Measurements from ENCODE around the gene PARD3.
"Not testable (repeated sequence)": the region's sequence is repeated elsewhere in the genome, so short reads cannot be mapped to it uniquely, and the experiment has no call there.

The PARD3 gene

GRCh38 chr10:34364253-34365037, 450.7 kb downstream of the PARD3 start:
- DNase-seq: no peak

- DNase-seq: no peak
These were observed 454.1 kb downstream of the PARD3 start for GRCh38 chr10:34360984-34361383.

GRCh38 chr10:34359435-34359813, 455.7 kb downstream of the PARD3 start:
- no peak for DNase-seq

DNA sequence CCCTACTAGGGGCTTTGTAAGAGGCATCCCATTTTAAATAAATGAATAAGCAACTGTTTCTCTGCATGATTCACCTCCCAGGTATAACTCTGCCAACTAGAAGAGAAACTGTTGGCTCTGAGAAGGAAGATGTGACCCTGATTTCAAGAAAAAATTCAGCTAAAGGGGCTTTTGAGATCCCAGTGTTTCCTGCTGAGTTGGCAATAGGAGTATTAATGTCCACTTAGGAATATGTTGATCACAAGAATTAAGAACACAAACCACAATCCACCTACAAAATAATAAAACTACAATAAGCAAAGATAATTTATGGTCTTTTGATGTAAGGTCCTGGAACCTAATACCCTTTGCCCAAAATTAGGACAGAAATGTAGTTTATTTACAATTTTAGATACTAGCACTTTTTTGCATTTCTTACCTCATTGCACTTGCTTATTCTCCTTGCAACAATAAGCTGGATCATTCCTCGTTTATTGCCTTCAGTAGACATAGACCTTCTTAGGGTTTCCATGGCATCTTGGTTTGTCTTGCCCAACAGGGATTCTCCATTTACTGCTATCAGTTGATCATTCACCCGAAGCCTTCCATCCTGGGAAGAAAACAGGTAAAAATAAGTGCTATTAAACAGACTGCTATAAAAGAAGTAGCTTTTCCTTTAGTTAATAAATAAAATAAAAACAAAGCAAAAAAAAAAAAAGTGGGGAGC, 456.2 kb downstream of the PARD3 start:
- no peak for DNase-seq

GRCh38 chr10:34356463-34356862, 458.6 kb downstream of the PARD3 start:
- DNase-seq: no peak

DNA sequence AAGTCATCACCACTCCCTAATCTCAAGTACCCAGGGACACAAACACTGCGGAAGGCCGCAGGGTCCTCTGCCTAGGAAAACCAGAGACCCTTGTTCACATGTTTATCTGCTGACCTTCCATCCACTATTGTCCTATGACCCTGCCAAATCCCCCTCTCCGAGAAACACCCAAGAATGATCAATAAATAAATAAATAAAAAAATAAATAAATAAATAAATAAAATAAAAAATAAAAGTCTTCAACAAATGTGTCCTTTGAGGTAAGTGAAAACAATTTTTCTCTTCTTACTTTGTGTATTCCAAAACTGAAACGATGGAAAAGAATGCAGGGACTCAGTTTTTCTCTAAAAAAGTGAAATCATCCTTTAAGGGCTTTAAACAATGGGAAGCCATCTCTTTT, 461.6 kb downstream of the PARD3 start:
- not testable (repeated sequence) for DNase-seq

DNA sequence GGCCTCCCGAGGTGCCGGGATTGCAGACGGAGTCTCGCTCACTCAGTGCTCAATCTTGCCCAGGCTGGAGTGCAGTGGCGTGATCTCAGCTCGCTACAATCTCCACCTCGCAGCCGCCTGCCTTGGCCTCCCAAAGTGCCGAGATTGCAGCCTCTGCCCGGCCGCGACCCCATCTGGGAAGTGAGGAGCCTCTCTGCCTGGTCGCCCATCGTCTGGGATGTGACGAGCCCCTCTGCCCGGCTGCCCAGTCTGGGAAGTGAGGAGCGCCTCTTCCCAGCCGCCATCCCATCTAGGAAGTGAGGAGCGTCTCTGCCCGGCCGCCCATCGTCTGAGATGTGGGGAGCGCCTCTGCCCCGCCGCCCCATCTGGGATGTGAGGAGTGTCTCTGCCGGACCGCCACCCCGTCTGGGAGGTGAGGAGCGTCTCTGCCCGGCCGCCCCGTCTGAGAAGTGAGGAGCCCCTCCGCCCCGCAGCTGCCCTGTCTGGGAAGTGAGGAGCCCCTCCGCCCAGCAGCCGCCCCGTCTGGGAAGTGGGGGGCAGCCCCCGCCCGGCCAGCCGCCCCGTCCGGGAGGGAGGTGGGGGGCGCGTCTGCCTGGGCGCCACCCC, 462.4 kb downstream of the PARD3 start:
- DNase-seq: not testable (repeated sequence)

GRCh38 chr10:34351161-34351560, 463.9 kb downstream of the PARD3 start:
- DNase-seq: no peak

DNA sequence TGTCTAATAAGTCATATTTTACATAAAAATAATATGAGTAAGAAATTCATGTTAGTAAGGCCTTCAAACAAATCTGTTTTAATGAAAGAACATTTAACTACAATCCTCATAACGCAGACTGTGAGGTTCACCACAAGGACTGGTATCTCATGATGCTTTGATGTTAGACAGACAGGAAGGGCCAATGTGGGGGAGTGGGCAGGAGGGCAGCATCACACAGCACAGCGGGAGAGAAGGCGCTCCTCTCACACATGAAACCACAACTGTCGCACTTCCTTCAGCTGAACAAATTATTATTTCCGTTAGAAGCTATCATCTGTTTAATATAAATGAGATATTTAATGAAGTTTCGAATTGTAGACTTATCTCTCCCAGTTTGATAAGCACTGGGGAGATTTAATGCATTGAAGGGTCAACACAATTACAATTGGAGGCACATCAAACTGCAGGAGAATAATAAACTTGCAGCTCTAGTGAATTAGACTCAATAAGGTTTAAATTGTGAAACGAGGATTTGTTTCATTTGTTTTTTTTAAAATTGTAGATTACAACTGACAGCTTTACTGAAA, 466.1 kb downstream of the PARD3 start:
- DNase-seq: no peak

- no peak for DNase-seq
These were observed 467.1 kb downstream of the PARD3 start for GRCh38 chr10:34348021-34348420.

DNA sequence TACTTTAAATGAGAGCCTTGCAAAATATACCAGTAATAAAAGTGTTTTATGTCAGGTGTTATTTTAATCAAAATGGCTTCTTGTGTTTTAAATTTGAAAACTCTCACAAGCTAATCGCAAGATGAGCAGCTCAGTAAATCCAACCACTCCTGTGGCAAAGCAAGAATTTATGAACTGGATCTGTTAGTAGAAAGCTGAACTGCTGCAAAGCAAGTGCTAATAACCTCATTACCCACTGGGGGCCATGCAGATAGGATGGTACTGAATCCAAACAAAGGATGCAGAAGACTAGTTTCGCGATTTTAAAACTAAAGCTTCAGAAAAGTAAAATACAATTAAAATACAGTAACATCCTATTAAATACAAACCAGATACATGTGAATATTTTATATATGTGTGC, 468.0 kb downstream of the PARD3 start:
- no peak for DNase-seq

GRCh38 chr10:34346516-34347100, 468.5 kb downstream of the PARD3 start:
- no peak for DNase-seq

- DNase-seq: no peak
These were observed 469.7 kb downstream of the PARD3 start for GRCh38 chr10:34345383-34345782.

GRCh38 chr10:34343764-34344163, 471.3 kb downstream of the PARD3 start:
- no peak for DNase-seq

GRCh38 chr10:34341473-34341872, 473.6 kb downstream of the PARD3 start:
- DNase-seq: no peak

- no peak for DNase-seq
These were observed 474.2 kb downstream of the PARD3 start for GRCh38 chr10:34340934-34341333.

DNA sequence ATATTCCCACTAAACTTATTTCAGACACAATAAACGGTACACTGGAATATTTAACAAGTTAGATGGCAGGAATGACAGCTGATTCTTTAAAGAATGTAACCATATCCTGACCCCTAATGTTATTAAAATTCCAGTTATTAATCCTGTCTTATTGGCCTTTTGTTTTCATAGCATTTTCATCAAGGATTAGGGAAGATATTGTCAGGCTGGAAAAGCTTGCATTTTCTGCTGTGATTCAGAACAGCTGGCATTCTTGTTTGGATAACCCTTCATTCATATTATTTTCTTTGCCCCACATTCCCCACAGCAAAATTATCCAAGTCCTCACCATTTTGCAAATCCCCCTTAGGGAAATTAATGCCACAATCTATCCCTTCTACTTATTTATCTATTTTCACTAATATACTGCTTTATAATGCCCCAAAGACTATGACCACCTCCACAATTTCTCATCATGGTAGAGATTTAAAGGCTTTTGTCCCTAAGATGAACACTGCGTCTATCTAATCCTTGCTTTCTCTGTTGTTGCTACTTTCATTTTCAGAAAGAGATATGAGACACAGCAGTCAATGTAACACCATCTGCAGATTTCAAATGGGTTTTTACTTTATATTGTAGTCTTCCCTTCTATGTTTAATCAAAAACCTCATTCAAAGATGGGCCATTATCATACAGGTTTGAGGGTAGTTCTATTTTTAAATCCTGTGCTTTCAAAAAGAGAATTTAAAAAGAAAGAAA, 475.1 kb downstream of the PARD3 start:
- no peak for DNase-seq

GRCh38 chr10:34337917-34338316, 477.2 kb downstream of the PARD3 start:
- no peak for DNase-seq

- no peak for DNase-seq
These were observed 479.0 kb downstream of the PARD3 start for GRCh38 chr10:34335960-34336690.

DNA sequence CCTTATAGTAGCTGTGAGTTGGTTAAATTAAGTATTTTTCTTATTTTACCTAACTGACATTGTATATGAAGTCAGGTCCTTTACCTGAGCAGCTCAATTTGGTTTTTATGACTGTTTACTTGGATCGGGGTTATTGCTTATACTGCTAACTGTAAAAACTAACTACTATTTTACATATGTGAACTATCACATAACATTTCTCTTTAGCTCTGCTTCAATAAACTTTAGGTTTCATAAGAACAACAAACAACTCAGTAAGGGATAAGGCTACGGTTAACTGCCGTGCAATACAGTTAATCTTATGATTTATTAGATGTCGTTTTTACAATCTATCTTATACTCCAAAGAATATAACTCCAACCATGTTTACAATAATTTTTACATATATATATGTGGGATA, 480.2 kb downstream of the PARD3 start:
- DNase-seq: no peak

GRCh38 chr10:34333513-34333912, 481.6 kb downstream of the PARD3 start:
- DNase-seq: no peak

GRCh38 chr10:34327184-34327583, 487.9 kb downstream of the PARD3 start:
- no peak for DNase-seq

All from activated CD4-positive, alpha-beta T cell treated with anti-CD3 and anti-CD28 coated beads, Interleukin-2, amount 50 U/mL, for 4 hours (primary cell).